Esophagus (tissue), 2 donors: ENCODE measurements around the gene ENC1. TPM values are rescaled to one million over a fixed set of nuclear protein-coding genes. Genes with fewer than 3 reads are reported as not detected.
A peak's percentile ranks its signal among the peaks of the same experiment; 100 is the strongest.

Source experiments
- H3K27ac ChIP-seq, 2 donors: one replicate each; pipeline ENCODE4 v1.5.1; 2013; ENCODE audit warnings: low read depth in 2 of 2, mild to moderate bottlenecking in 2 of 2, inconsistent platforms in 1 of 2, low read length in 1 of 2, moderate library complexity in 1 of 2
- H3K27me3 ChIP-seq, 2 donors: one replicate each; pipeline ENCODE4 v1.6.1; 2013; ENCODE audit warnings: low read length in 2 of 2, control low read depth in 1 of 2, mild to moderate bottlenecking in 1 of 2; ENCODE audit not compliant: insufficient read depth in 2 of 2, control insufficient read depth in 1 of 2
- H3K36me3 ChIP-seq, 2 donors: one replicate each; pipeline ENCODE4 v1.6.1; 2013; ENCODE audit warnings: low read length in 1 of 2; ENCODE audit not compliant: control insufficient read depth in 2 of 2, insufficient read depth in 2 of 2
- H3K4me1 ChIP-seq, 2 donors: one replicate each; pipeline ENCODE4 v1.6.1; 2013; ENCODE audit warnings: low read length in 1 of 2; ENCODE audit not compliant: control insufficient read depth in 2 of 2, insufficient read depth in 2 of 2
- H3K4me3 ChIP-seq, 2 donors: one replicate each; pipeline ENCODE4 v1.5.1; 2013; ENCODE audit warnings: low read length in 2 of 2, mild to moderate bottlenecking in 2 of 2, low read depth in 1 of 2, moderate library complexity in 1 of 2
- H3K9me3 ChIP-seq, 2 donors: one replicate each; pipeline ENCODE4 v1.6.1; 2013; ENCODE audit warnings: mild to moderate bottlenecking in 2 of 2, low read depth in 1 of 2, low read length in 1 of 2, moderate library complexity in 1 of 2; ENCODE audit not compliant: control insufficient read depth in 2 of 2, insufficient read depth in 1 of 2
- WGBS, 2 donors: extraction: QIAGEN DNeasy Blood & Tissue Kit; methylation state at CpG; one replicate each; pipeline ENCODE4 v1.1.7; 2013; 5-methylcytosine and 5-hydroxymethylcytosine counted together
- polyA plus RNA-seq, 2 donors: library from polyadenylated mRNA; stranded (reverse); fragments of 200-250 nt; gene quantifications; one replicate each; pipeline ENCODE4 v1.2.3, GENCODE V29; 2013
- donor health status: healthy with polysubstance abuse.
- donor health status: Bipolar disorder and iron deficiency.

The ENC1 gene
- polyA plus RNA-seq, 2 donors = 1.4 to 2.0 TPM

- H3K27ac ChIP-seq = peak overlapping the region in 1 of 2 donors; percentile 38
- H3K27me3 ChIP-seq = no peaks in the 10 kb centered on the region
- no peaks in the 10 kb centered on the region for H3K36me3 ChIP-seq
- 43 to 46% methylated on average over 6 of the region's 6 CpGs for WGBS, 2 donors
- H3K9me3 ChIP-seq = no peaks in the 10 kb centered on the region
- H3K4me1 ChIP-seq = no peaks in the 10 kb centered on the region
- no peak overlapping the region for H3K4me3 ChIP-seq
These were observed 32.7 kb upstream of the ENC1 start for GRCh38 chr5:74673011-74673790.

GRCh38 chr5:74672215-74672877 is 31.8 kb upstream of the ENC1 start:
- H3K4me1 ChIP-seq = no peaks in the 10 kb centered on the region
- no peaks in the 10 kb centered on the region for H3K36me3 ChIP-seq
- 39 to 50% methylated on average over 5 of the region's 5 CpGs for WGBS, 2 donors

GRCh38 chr5:74670396-74671038 is 30.0 kb upstream of the ENC1 start:
- Histone ChIP-seq H3K9me3 (no peaks in the 10 kb centered on the region), H3K4me3 (no peak overlapping the region), H3K27me3 (no peaks in the 10 kb centered on the region), H3K36me3 (no peaks in the 10 kb centered on the region), H3K27ac (no peak overlapping the region), H3K4me1 (no peaks in the 10 kb centered on the region)
- WGBS, 2 donors = 76 to 84% methylated on average over 11 of the region's 11 CpGs

More at GRCh38 chr5:74672215-74672877, 31.8 kb upstream of the ENC1 start:
- H3K4me3 ChIP-seq = no peak overlapping the region
- no peaks in the 10 kb centered on the region for H3K9me3 ChIP-seq
- no peaks in the 10 kb centered on the region for H3K27me3 ChIP-seq
- H3K27ac ChIP-seq = no peak overlapping the region

DNA sequence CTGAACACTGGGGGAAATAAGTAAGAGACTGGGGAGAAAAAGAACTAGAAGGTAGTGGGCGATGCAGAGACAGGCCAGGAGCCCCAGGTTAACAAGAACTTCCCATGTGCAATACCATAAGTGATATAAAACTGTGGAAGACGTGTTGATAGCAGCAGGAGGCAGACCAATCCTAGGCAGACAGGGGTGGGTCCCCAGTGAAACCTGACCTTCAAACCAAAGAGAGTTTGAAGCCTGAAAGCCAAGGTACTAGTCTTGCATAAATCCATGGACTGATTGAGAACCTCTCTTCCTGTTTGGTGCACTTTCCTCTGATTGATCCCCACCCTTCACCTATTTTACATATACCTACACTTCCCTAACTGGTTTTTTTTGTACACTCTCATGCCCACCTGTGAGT is 29.3 kb upstream of the ENC1 start:
- H3K36me3 ChIP-seq = no peaks in the 10 kb centered on the region
- no peaks in the 10 kb centered on the region for H3K9me3 ChIP-seq
- H3K4me1 ChIP-seq = no peaks in the 10 kb centered on the region
- H3K27ac ChIP-seq = no peak overlapping the region
- 81% methylated on average over 2 of the region's 2 CpGs for WGBS, 2 donors
- H3K27me3 ChIP-seq = no peaks in the 10 kb centered on the region
- no peak overlapping the region for H3K4me3 ChIP-seq

GRCh38 chr5:74667396-74667795 is 26.9 kb upstream of the ENC1 start:
- Histone ChIP-seq H3K4me3 (no peak overlapping the region), H3K27me3 (no peaks in the 10 kb centered on the region), H3K9me3 (no peaks in the 10 kb centered on the region), H3K27ac (no peak overlapping the region), H3K4me1 (no peaks in the 10 kb centered on the region), H3K36me3 (no peaks in the 10 kb centered on the region)
- WGBS, 2 donors = 87 to 95% methylated on average over 4 of the region's 4 CpGs

- no peaks in the 10 kb centered on the region for H3K27me3 ChIP-seq
- WGBS, 2 donors = 66 to 70% methylated on average over 1 of the region's 1 CpG
- no peaks in the 10 kb centered on the region for H3K36me3 ChIP-seq
- no peaks in the 10 kb centered on the region for H3K4me1 ChIP-seq
- H3K27ac ChIP-seq = no peak overlapping the region
- no peaks in the 10 kb centered on the region for H3K9me3 ChIP-seq
- no peak overlapping the region for H3K4me3 ChIP-seq
These were observed 25.3 kb upstream of the ENC1 start for GRCh38 chr5:74665816-74666215.

DNA sequence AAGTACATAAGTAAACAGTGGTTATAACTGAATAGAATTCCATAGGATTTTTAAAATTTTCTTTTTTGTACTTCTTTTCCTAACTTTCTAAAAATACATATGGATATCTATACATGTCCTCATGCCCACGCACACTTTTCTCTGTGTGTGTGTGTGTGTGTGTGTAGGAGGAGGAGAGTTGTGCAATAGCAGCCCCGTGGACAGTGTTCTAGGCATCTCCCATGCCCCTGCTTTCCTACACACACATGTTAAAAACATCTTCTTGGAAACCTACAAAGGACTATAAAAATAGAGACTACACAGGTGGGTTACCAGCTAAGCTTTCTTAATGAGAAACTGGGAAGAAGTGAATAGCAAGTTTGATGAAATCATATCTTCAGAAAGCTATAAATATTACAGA is 24.7 kb upstream of the ENC1 start:
- no peaks in the 10 kb centered on the region for H3K36me3 ChIP-seq
- 38 to 64% methylated on average over 2 of the region's 2 CpGs for WGBS, 2 donors
- H3K27me3 ChIP-seq = no peaks in the 10 kb centered on the region
- no peak overlapping the region for H3K27ac ChIP-seq
- no peaks in the 10 kb centered on the region for H3K4me1 ChIP-seq
- H3K9me3 ChIP-seq = no peaks in the 10 kb centered on the region
- H3K4me3 ChIP-seq = no peak overlapping the region

GRCh38 chr5:74664551-74664950 is 24.0 kb upstream of the ENC1 start:
- Histone ChIP-seq H3K4me3 (no peak overlapping the region), H3K9me3 (no peaks in the 10 kb centered on the region), H3K27me3 (no peaks in the 10 kb centered on the region), H3K4me1 (no peaks in the 10 kb centered on the region), H3K36me3 (no peaks in the 10 kb centered on the region), H3K27ac (no peak overlapping the region)
- WGBS, 2 donors = 71% methylated on average over 5 of the region's 5 CpGs

GRCh38 chr5:74660873-74661272 is 20.3 kb upstream of the ENC1 start:
- H3K4me3 ChIP-seq = no peak overlapping the region
- 90% methylated on average over 5 of the region's 5 CpGs for WGBS, 2 donors
- no peaks in the 10 kb centered on the region for H3K9me3 ChIP-seq
- H3K4me1 ChIP-seq = no peaks in the 10 kb centered on the region
- no peaks in the 10 kb centered on the region for H3K27me3 ChIP-seq
- H3K27ac ChIP-seq = no peak overlapping the region
- H3K36me3 ChIP-seq = no peaks in the 10 kb centered on the region
